Sigmoid colon (tissue), 7 donors: ENCODE measurements around the gene GMNN. TPM values are rescaled to one million over a fixed set of nuclear protein-coding genes. Genes with fewer than 3 reads are reported as not detected.

Experiments
- DNase-seq: peaks from one replicate; pipeline ENCODE4 v3.0.0-alpha.2; 2019
- H3K27ac ChIP-seq, 4 donors: fragments of 200-600 bp; sonication (generic); one replicate each; pipeline ENCODE4 v1.5.1; 2016 to 2019; ENCODE audit warnings: mild to moderate bottlenecking in 1 of 4
- H3K27me3 ChIP-seq, 3 donors: fragments of 200-600 bp; sonication (generic); one replicate each; pipeline ENCODE4 v1.5.1; 2019; ENCODE audit warnings: mild to moderate bottlenecking in 1 of 3
- H3K36me3 ChIP-seq, 4 donors: fragments of 200-600 bp; sonication (generic); one replicate each; pipeline ENCODE4 v1.5.1; 2016 to 2019
- H3K4me1 ChIP-seq, 4 donors: fragments of 200-600 bp; sonication (generic); one replicate each; pipeline ENCODE4 v1.5.1; 2017 to 2019
- H3K4me3 ChIP-seq, 4 donors: fragments of 200-600 bp; sonication (generic); one replicate each; pipeline ENCODE4 v1.5.1; 2017 to 2019; ENCODE audit warnings: mild to moderate bottlenecking in 2 of 4, moderate library complexity in 1 of 4
- H3K9me3 ChIP-seq, 4 donors: fragments of 200-600 bp in 3 of 4; sonication (generic) in 3 of 4; one replicate each; pipeline versions ENCODE4 v1.5.1 to v1.6.1; 2013 to 2019
- CTCF ChIP-seq, 4 experiments: fragments of 450-650 bp in 3 of 4; fragments of 200-600 bp in 1 of 4; IDR thresholded peaks; one replicate each; pipeline ENCODE4 v1.5.1; 2016 to 2019; ENCODE audit warnings: antibody characterized with exemption in 4 of 4, mild to moderate bottlenecking in 3 of 4, moderate library complexity in 2 of 4
- EP300 ChIP-seq, 4 donors: sonication (generic); formaldehyde crosslinking; IDR thresholded peaks; one replicate each; pipeline ENCODE4 v1.6.1; 2017; ENCODE audit warnings: antibody characterized with exemption in 4 of 4
- POLR2A ChIP-seq, 2 donors: fragments of 450-650 bp; IDR thresholded peaks; one replicate each; pipeline ENCODE4 v1.6.1; 2016; ENCODE audit warnings: antibody characterized with exemption in 2 of 2, mild to moderate bottlenecking in 2 of 2, moderate library complexity in 2 of 2
- POLR2AphosphoS5 ChIP-seq, 4 donors: sonication (generic); formaldehyde crosslinking; IDR thresholded peaks; one replicate each; pipeline ENCODE4 v1.6.1; 2017; ENCODE audit warnings: antibody characterized with exemption in 4 of 4
- WGBS, 2 donors: extraction: QIAGEN DNeasy Blood & Tissue Kit; methylation state at CpG; one replicate each; pipeline ENCODE4 v1.1.7; 2013; 5-methylcytosine and 5-hydroxymethylcytosine counted together
- intact Hi-C: fragments of 100-400 bp; cut with DNase I; formaldehyde crosslinking; loops from one replicate; pipeline ENCODE4 v1.15.1; 2023
- polyA plus RNA-seq, 3 donors: library from polyadenylated mRNA; stranded (reverse); fragments of 200-250 nt; gene quantifications; one replicate each; pipeline ENCODE4 v1.2.3, GENCODE V29; 2013
- total RNA-seq, 4 donors: library from RNA; depleted of rRNA; stranded (reverse); fragments of >200 nt; gene quantifications; one replicate each; pipeline ENCODE4 v1.1.0, GENCODE V29; 2016
- donor health status: healthy with polysubstance abuse.
- donor health status: Bipolar disorder and iron deficiency.
- donor health status: healthy.

Gene GMNN
- total and polyA plus RNA-seq, 7 donors, result 4.4 to 71.7 (median 9.7) TPM

DNA sequence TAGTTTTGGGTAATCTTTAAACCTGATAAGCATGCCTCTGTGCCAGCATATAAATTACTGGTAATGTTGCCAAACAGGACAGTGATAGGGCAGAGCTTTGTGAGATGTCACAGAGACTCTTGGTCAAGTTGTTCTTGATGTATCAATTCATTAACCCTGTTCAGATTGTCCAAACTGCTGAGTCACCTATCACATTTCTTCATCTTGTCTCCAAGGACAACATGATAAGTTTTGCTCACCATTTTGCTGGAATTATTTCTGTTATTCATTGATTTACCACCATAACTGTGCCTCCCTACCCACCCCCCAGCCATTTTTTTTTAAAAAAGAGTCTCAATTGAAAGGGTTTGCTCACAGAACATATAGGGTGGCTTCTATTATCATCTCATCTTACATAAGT is 19.5 kb upstream of the GMNN start:
- H3K4me3 ChIP-seq, result no peak overlapping the region

GRCh38 chr6:24757611-24758010 is 17.1 kb upstream of the GMNN start:
- intact Hi-C loops, result no loop called here
- Histone ChIP-seq H3K36me3 (no peaks in the 10 kb centered on the region), H3K27me3 (no peaks in the 10 kb centered on the region), H3K9me3 (no peaks in the 10 kb centered on the region), H3K4me3 (no peak overlapping the region), H3K27ac (no peak overlapping the region), H3K4me1 (no peaks in the 10 kb centered on the region)
- no peak for DNase-seq
- WGBS, 2 donors, result 88 to 92% methylated on average over 6 of the region's 6 CpGs
- TF ChIP-seq CTCF (IDR thresholded peaks at IDR 0.05) (no peak), EP300 (IDR thresholded peaks at IDR 0.05) (no peak), POLR2AphosphoS5 (IDR thresholded peaks at IDR 0.05) (no peak), POLR2A (IDR thresholded peaks at IDR 0.05) (no peak)

More for the DNA sequence above, 19.5 kb upstream of the GMNN start:
- no peak for DNase-seq
- no peaks in the 10 kb centered on the region for H3K4me1 ChIP-seq
- no peaks in the 10 kb centered on the region for H3K36me3 ChIP-seq
- intact Hi-C loops, result no loop called here
- TF ChIP-seq EP300 (IDR thresholded peaks at IDR 0.05) (no peak), POLR2A (IDR thresholded peaks at IDR 0.05) (no peak), CTCF (IDR thresholded peaks at IDR 0.05) (no peak), POLR2AphosphoS5 (IDR thresholded peaks at IDR 0.05) (no peak)
- H3K9me3 ChIP-seq, result no peaks in the 10 kb centered on the region
- H3K27me3 ChIP-seq, result no peaks in the 10 kb centered on the region
- H3K27ac ChIP-seq, result no peak overlapping the region

DNA sequence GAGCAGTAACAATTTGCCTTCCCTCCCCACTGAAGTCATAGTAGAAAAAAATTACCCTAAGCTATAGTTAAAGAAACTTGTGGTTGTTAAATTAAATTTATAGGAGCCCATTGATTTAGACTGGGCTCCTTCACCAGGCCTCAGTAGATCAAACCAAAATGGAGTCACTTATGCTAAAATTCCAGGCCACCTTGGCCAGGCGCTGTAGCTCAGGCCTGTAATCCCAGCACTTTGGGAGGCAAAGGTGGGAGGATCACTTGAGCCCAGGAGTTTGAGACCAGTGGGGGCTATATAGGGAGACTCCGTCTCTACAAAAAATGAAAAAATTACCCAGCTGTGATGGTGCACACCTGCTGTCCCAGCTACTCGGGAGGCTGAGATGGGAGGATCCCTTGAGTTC is 15.0 kb upstream of the GMNN start:
- Histone ChIP-seq H3K4me3 (no peak overlapping the region), H3K9me3 (no peaks in the 10 kb centered on the region), H3K27ac (no peak overlapping the region), H3K36me3 (no peaks in the 10 kb centered on the region), H3K27me3 (no peaks in the 10 kb centered on the region), H3K4me1 (no peaks in the 10 kb centered on the region)
- WGBS, 2 donors, result 96% methylated on average over 3 of the region's 3 CpGs
- no peak for DNase-seq
- intact Hi-C loops, result no loop called here
- TF ChIP-seq CTCF (IDR thresholded peaks at IDR 0.05), result no peak
- no peak for TF ChIP-seq EP300 (IDR thresholded peaks at IDR 0.05)
- TF ChIP-seq POLR2A (IDR thresholded peaks at IDR 0.05), result no peak
- no peak for TF ChIP-seq POLR2AphosphoS5 (IDR thresholded peaks at IDR 0.05)

DNA sequence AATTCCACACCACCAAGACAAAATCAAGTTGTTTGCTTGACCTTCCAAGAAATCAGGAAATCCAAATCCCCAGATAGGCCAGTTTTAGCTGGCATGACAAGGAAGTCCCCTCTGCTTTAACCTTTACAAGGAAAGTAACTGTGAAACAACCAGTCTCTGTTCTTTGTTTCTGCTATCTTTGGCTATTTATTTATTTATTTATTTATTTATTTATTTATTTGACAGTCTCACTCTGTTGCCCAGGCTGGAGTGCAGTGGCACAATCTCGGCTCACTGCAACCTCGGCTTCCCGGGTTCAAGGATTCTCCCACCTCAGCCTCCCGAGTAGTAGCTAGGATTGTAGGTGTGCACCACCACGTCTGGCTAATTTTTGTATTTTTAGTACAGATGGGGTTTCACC is 14.5 kb upstream of the GMNN start:
- TF ChIP-seq EP300 (IDR thresholded peaks at IDR 0.05), result no peak
- no peak for TF ChIP-seq POLR2AphosphoS5 (IDR thresholded peaks at IDR 0.05)
- TF ChIP-seq POLR2A (IDR thresholded peaks at IDR 0.05), result no peak
- TF ChIP-seq CTCF (IDR thresholded peaks at IDR 0.05), result no peak

DNA sequence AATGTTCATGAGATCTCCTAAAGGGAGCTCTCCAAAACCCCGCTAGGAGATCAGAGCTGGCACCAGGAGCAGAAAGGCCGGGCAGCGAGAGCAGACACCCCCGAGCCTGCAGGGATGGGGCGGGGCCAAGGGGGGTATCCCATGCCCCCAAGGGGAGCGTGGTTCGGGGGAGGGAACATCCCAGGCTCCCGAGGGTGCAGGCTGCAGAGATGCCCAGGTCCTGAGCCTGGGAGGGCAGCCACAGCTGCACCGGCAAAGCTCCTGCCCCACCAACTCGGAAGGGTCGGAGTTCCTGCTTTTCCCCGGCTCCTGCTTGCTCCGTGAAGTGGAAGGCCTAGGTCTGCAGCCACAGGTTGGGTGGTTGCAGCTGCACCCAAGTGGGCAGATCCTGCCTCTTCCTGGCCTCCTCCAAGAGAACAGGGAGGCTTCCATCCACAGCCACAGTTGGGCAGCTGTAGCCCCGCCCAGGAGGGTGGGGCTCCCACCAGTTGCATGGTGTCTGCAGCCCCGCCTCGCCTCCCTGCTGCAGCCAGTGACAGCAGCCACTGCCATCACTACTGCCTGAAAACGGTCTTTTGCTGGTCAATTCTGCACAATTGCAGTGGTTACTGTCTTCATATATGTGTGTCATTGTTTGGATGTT is 13.4 kb upstream of the GMNN start:
- no peak for TF ChIP-seq CTCF (IDR thresholded peaks at IDR 0.05)
- no peak for TF ChIP-seq EP300 (IDR thresholded peaks at IDR 0.05)
- no peak for TF ChIP-seq POLR2A (IDR thresholded peaks at IDR 0.05)
- no peak for TF ChIP-seq POLR2AphosphoS5 (IDR thresholded peaks at IDR 0.05)
- Histone ChIP-seq H3K4me3 (no peak overlapping the region), H3K27ac (no peak overlapping the region), H3K4me1 (no peaks in the 10 kb centered on the region), H3K27me3 (no peaks in the 10 kb centered on the region), H3K36me3 (no peaks in the 10 kb centered on the region), H3K9me3 (no peaks in the 10 kb centered on the region)
- intact Hi-C loops, result no loop called here
- 85 to 91% methylated on average over 17 of the region's 17 CpGs for WGBS, 2 donors
- no peak for DNase-seq

More for the DNA sequence above, 14.5 kb upstream of the GMNN start:
- H3K4me1 ChIP-seq, result no peaks in the 10 kb centered on the region
- 95% methylated on average over 5 of the region's 5 CpGs for WGBS, 2 donors
- H3K27me3 ChIP-seq, result no peaks in the 10 kb centered on the region
- DNase-seq, result no peak
- no peak overlapping the region for H3K4me3 ChIP-seq
- H3K9me3 ChIP-seq, result no peaks in the 10 kb centered on the region
- H3K36me3 ChIP-seq, result no peaks in the 10 kb centered on the region
- intact Hi-C loops, result no loop called here
- no peak overlapping the region for H3K27ac ChIP-seq
